Measurements from ENCODE around the gene PTGDR.

- TF ChIP-seq FOXP2 (optimal IDR thresholded peaks at IDR 0.05; ENCODE audit: borderline replicate concordance, extremely low read depth, extremely low read length, insufficient read depth) = no peak
- TF ChIP-seq POLR2AphosphoS5 (IDR thresholded peaks at IDR 0.05; ENCODE audit: low read depth, low read length) = no peak
- no peak for TF ChIP-seq REST (IDR thresholded peaks at IDR 0.05; ENCODE audit: insufficient read depth in 1 of 2, low read depth in 2 of 2, low read length in 2 of 2)
Measured at GRCh38 chr14:52235434-52235833, 32.1 kb upstream of the PTGDR start.
